DMS53 (cell line): ENCODE results near the gene AKAP8L.
"Not testable (repeated sequence)": the region's sequence is repeated elsewhere in the genome, so short reads cannot be mapped to it uniquely, and the experiment has no call there.

Source experiments
- DNase-seq: peaks from one replicate; lab custom pipeline; 2025; lab: John Stamatoyannopoulos, UW

The AKAP8L gene

DNA sequence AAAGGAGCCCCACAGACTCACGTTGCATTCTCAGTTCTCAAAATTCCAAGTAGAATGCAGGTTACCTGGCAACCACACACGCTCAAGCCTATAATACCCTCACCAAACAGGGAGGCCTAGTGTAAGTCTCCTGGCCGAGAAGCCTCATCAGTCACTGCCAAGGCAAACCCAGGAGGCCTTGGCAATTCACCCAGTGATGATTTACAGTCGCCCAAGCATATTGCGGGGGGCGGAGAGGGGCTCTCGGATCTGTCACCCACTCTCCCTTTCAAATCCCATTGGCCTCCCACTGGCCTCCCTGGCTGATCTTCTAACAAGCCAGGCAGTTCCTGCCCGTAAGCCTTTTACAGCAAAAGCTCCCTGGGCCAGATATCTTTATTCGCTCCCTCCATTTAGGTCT is 1.1 kb downstream of the AKAP8L start:
- no peak for DNase-seq

DNA sequence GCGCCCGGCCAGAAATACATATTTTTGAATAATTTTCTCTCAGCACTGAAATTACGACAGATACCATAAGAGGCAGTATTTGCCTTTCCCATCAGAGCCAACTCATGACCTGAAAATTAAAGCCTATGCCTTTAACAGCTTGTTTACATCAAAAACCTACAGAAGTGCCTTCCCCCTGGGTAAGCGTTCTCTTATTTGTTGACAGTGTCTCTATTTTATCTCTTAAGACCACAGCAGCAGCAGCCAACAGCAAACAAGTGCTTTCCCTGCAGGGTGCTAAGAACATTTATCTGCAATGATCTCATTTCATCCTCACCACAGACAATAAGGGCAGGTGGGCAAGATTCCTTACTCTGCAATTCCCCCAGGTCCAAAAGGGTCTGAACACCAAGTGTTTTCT is 6.0 kb downstream of the AKAP8L start:
- DNase-seq = no peak

DNA sequence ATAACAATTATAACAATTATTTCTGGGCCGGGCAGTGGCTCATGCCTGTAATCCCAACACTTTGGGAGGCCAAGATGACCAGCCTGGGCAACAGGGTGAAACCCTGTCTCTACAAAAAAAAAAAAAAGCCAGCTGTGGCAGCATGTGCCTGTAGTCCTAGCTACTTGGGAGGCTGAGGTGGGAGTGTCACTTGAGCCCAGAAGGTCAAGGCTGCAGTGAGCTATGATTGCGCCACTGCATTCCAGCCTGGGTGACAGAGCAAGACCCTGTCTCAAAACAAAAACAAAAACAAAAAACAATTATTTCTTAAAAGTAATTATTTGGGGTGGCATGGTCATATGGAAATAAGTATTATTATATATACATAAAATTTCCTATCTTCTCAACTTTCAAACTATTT is 7.4 kb downstream of the AKAP8L start:
- DNase-seq = not testable (repeated sequence)

DNA sequence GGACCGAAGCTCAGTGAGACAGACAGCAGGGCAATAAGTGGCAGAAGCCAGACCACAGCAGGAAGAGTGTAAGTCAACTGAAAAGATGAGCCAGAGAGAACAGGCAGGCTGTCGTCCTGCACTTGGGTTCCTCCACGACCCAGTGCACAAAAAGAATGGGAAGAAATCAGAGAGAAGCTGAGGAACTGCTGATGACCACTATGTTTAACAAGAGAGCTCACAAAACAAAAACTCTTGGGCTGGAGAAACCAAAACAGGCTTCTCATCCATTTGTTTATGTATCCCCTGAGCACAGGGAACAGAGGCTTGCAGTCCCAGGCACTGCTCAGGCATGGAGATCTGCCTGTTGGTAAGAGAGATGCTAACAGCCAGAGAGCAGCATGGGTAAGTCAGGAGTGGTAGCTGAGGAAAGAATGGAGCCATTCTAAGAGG is 14.0 kb downstream of the AKAP8L start:
- DNase-seq = no peak

DNA sequence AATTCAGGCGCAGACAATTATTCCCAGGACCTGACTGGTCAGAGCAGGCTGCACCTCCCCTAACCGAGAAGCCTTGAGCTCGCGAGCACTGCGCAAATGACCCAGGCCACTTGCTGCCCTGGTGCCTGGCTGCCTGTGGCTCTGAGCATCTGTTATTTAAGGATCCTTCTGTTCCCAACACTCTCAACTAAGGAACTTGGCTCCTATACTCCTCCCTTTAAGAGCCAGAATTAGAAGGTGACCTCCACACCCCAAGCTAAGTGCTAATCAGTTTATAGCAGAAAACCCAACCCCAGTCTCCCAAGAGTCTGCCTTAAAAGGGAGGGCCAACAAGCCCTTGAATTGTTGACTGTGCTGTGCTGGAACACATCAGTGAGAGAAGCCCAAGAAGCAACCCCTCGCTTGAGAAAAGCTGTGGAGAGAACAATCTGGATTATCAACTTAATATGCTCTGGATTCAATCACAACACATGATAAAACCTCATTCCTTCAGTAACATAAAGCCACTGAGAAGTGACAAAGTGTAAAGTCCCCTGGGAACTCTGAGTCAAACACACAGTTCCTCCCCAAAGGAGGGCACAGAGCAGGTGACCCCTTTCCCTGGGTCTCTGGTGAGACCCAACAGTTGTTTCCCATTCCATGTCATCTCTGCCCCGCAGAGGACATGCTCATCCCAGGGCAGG is 14.6 kb downstream of the AKAP8L start:
- DNase-seq = no peak

DNA sequence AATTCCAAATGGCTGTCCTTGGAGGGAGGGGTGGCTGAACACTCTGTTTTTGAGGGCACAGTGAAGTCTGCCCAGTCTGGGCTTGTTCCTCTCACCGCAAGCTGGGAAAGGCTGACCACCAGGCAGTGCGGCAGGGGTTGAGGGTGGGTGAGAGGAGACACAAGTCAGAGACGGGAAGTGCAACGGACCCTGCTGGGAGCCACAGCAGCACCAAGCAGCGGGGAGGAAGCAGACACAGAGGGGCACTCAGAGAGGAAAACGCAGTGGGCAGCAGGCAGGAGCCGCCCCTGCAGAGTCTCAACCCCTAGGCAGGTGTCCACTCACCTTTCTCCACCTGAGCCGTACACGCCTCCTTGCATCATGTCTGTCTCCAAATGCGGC is 15.6 kb downstream of the AKAP8L start:
- DNase-seq = no peak

DNA sequence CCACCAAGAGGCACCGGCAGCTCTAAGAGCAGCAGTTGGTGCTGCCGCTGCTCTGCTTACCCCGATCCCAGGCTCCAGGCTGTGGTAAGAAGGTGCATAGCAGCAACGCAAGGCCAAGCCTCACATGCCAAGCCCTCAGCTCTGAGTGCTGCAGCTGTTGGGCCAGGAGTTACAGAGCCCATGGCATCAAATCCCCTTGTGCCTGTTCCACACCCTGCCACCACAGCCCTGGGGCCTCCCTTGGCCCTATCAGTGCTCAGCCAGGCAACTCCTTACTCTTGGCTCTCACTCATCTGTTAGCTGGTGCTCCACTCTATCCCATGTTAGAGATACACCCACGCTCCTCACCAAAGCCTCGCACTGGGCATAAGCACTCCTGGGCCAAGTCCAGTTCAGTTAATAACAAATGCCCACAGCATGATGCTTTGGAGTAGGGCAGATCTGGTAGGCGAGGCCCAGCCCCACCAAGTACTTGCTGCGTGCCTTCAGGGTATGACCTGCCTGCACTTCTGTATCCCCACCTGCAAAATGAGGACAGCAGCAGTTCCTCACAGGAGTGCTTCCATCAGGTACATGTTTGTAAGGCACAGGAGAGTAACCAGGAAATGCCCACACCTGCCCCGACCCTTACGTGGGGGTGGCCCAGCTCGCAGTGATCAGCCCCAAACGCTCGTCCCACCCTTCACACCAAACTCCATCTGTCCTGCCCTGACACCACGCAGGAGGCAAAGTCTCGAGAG is 16.2 kb downstream of the AKAP8L start:
- DNase-seq = no peak

DNA sequence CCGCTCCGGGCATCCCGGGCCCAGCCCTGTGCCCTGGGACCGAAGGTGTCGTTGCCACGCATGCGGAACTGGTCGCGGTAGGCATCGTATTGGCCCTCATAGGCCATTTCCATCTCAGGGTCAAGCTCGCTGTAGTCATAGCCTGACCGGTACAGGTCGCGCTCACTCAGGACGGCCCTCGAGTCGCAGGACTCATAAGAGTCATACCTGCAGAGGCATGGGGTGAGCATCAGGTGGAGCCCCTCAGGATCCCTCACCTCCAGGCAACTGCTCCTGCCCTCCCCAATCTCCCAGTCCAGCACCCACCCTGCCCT is 17.4 kb downstream of the AKAP8L start:
- DNase-seq = no peak

DNA sequence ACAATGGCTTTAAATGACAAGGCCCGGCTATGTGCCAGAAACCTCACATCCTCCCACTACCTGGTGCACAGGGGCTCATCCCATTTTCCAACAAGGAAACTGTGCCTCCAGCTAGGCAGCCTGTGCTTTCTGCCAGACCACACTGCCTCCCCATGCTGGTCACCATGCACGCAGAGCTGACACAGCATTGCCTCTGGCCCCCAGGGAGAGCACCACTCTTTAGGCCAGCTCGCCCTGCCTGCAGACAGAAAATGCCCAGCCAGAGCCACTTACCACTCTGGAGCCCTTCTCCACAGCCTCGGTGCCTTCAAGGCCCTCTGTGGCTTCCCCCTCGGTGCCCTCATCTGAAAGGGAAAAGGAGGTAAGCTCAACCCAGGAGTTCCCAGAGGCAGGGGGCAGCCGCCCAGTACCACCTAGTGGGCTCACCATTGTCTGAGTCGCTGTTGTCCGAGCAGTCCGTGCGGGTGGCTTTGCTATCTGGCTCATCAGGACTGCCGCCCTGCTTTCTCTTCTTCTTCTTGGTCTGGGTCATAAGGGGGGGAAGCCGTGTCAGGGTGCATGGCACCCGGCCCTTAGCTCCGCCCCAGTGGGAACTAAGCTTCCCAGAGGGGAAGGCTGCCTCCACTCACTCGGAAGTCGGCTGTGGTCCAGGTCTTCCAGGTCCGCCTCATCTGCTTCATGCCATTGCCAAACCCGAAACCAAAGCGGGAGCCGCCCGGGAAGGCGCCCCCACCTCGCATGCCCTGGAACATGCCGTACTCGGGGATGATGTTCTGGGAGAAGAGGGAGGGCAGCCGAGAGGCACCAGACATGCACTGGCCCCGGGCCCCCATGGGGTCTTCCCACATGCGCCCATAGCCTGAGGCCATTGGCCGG is 18.0 kb downstream of the AKAP8L start:
- no peak for DNase-seq

DNA sequence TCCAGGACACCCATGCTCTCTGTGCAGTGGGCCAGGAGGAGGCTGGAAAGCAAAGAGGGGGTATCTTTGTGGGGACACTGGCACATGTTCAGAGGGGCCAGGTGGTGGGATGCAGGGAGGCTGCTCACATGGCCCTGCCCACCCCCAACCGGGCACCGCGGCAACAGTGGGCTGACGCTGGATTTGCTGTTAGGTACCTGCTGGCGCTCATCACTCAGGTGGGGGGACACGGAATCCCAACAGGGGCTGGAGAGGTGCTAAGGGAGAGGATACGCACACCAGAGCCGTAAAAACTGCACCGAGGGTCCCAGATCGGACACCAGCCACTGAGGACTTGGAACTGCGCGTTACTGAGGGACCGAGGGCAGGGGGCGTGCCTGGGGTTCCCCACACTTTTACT is 19.2 kb downstream of the AKAP8L start:
- DNase-seq = no peak

DNA sequence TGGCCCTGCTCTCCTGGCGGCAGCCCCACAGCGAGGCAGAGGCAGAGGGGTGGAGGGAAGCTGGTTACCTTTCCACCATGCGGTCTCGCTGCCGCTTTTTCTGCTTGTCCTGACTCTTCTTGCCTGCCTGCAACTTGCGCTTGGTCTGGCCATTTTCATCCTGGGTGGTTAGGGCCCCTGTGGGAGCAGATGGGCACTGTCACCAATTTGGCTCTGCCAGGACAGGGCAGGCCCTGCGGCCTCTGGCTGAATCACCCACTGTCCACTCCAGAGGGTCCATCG is 19.6 kb downstream of the AKAP8L start:
- no peak for DNase-seq

DNA sequence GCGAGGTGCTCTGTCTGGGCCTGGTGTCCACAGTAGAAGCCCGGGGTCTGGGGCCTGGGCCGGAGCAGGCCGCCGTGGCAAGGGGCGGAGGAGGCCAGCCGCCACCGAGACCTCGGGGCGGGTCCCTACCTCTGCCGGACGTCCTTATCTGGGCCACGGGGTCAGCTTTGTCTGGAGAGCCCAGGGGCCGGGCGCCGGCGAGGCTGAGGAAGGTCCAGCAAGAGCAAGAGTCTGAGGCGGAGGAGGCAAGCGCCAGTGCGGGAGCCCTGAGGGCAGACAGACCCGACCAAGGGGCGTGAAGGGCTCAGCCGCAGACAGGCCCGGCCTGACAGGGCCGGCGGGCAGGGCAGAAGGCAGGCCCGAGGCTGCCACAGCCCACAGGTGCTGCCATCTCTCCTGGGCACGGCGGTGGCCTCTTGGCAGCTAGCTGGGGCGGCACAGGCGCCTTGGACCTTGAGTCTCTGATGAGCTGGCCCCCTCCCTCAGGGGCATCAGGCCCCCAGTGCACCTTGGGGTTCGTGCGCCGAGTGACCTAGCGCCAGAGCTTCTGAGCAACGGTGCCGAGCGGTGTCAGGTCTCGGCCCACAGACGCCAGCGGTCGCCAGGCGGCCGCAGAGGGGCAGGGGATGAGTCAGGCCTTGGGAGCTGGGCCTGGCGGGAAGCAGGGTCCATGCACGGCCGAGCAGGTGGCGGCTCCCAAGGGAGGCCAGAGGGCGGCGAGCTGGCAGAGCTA is 20.1 kb downstream of the AKAP8L start:
- no peak for DNase-seq

DNA sequence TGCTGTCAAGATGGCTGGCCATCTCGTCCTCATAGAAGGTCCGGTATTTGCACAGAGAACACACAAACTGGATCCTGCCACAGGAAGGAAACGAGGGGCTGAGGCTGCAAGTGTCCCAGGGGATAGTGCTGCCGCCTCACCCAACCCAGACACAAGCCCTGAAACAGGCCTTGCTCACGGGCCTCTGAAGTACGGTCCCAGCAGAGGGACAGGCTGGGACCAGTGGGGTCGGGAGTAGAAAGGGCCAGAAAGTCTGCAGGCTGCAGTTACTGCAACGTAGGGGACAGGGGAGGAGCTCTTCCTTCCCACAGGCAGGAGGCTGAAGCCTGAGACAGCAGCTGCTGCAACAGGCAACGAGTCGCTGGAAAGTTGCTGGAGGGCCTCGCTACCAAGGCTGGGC is 21.0 kb downstream of the AKAP8L start:
- DNase-seq = no peak

DNA sequence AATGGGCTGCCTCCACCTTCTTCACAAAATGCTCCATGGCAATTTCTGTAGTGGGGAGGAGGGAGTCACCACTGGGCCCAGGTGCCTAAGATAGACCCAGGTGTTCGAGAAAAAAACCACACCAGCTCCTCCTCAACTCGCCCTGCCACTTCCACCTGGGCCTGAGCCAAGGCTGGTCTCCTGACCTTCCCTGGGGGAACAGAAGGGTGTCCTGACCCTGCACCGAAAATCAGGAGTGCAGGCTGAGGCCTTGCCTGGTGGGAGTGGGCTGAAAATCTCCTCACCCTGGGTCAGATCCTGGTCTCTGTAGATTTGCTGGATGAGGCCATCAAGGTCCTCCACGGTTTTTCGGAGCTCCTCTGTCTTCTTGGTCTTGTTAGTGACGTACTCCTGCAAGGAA is 21.6 kb downstream of the AKAP8L start:
- DNase-seq = no peak

DNA sequence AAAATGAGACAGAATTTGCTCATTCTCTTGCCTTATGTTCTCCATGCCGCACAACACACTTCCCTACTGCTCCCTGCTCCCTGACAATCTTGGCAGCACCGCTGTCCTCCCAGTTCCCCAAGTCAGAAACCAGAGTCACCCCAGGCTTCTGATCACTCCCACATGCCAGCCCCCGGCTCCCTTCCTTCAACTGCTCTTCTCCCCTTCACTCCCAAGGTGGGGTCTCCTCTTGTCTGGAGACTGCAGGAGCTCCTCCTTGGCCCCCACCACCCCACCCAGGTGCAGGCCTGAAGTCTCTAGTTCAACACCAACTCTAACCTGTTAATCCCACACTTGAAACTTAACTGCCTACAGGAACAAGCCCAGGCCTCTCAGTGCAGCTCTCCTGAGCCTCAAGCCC is 22.4 kb downstream of the AKAP8L start:
- no peak for DNase-seq

DNA sequence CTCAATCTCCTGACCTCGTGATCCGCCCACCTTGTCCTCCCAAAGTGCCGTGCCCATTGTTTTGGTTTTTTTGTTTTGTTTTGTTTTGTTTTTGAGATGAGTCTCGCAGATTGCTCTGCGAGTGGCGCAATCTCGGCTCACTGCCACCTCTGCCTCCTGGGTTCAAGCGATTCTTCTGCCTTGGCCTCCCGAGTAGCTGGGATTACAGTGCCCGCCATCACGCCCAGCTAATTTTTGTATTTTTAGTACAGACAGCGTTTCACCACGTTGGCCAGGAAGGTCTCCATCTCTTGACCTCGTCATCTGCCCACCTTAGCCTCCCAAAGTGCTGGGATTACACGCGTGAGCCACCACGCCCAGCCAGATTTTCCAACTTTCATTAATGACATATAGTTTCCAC is 23.5 kb downstream of the AKAP8L start:
- DNase-seq = not testable (repeated sequence)

DNA sequence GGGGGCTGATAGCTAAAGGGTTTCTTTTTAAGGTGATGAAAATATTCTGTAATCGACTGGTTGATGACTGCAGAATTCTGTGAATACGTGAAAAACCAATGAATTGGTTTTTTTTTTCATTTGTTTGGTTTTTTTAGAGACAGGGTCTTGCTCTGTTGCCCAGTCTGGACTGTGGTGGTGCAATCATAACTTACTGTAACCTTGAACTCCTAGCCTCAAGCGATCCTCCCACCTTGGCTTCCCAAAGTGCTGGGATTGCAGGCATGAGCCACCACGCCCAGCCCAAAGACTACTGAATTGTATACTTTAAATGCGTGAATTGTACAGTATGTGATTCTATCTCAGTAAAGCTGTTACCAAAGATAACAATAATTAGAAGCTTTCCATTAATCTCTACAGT is 24.4 kb downstream of the AKAP8L start:
- DNase-seq = no peak

DNA sequence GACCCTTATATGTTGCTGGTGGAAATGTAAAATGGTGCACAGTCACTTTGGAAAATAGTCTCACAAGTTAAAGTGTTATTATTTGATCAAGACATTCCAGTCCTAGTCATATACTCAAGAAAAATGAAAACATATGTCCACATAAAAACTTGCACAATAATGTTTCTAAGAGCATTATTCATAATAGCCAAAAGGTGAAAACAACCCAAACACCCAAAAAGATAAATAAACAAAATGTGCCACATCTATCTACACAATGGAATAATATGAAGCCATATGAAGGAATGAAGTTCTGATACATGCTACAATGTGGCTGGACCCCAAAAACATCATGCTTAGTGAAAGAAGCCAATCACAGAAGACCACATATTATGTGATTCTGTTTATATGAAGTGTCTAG is 24.8 kb downstream of the AKAP8L start:
- DNase-seq = no peak

DNA sequence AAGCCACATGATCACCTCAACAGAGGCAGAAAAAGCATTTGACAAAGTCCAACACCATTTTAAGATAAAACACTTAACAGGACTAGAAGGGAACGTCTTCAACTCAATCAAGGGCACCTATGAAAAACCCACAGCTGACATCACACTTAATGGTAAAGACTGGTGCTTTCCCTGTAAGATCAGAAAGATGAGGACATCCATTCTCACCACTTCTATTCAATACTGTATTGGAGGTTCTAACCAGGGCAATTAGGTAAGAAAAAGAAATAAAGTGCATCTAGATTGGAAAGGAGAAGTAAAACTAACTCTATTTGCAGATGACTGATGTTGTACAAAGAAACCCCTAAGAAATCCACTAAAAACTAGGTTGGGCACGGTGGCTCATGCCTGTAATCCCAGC is 28.0 kb downstream of the AKAP8L start:
- no peak for DNase-seq

DNA sequence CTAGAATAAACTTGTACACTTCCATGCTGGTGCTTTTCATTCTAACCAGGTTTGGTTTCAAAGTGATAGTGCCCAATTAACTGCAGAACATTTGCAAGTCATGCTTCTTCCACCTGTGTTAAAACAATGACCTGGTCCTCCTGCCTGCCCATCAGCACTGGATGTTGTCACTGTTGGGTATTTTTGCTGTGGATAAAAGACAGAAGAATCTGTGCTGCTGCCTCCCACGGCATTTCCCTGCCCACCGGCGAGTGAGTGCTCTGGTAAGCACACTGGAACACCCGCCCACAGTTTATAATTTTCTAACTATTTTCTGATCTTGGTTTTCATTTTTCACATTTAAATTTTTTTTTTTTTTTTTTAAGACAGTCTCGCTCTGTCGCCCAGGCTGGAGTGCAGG is 36.9 kb downstream of the AKAP8L start:
- DNase-seq = no peak

DNA sequence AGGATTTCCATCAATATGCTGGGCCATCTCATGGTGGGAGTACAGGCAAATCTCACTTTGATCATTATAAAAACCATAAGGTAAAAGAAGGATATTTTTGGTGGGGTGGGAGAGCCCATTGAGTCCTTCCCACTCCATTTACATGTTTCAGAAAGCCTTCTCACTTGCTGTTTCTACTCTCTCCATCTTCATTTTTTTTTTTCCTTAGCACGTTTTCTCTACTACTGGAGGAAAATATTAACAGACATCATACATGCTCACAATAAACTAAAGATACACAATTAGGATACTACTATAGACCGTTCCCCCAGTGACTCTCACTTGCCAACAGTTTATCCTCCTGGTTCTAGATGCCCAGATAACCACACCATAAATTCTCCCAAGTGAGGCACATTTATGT is 37.4 kb downstream of the AKAP8L start:
- no peak for DNase-seq

DNA sequence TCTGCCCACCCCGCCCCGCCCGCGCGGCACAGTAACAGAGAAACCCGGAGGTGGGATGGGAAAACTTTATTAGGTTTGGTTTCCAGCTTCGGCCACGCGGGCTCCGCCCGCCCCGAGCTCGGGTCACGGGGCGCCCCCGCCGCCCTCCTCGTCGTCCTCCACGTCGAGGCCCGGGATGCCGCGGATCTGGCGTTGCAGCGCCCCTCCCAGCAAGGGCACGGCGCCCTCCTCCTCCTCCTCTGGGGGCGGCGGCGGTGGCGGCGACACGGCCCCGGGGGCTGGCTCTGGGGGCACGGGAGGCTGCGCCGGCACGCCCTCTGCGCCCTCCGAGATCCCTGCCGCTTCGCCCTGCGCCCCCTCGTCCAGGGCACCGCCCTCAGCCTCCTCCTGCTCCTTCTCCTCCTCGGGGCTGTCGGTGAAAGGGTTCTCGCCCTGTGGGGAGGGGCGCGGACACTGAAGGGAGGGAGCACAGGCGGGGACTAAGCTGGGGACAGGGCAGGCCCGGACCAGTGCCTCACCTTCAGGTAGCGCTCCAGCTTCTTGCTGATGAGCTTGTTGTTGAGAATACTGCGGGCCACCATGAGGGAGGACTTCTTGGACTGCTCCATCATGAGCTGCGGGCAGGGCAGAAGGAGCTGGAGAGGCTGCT is 38.7 kb downstream of the AKAP8L start:
- DNase-seq = peak; percentile 86
